Stimulated activated CD8-positive, alpha-beta memory T cell treated with anti-CD3 and anti-CD28 coated beads, Interleukin-12 subunit alpha, Interleukin-12 subunit beta, amount 100 ng/mL, for 4 hours (primary cell): ENCODE measurements around the gene AKAP13.

Source experiments
- DNase-seq: peaks from one replicate; pipeline ENCODE4 v3.0.0-alpha.2; 2020; ENCODE audit warnings: low read depth

Gene AKAP13

DNA sequence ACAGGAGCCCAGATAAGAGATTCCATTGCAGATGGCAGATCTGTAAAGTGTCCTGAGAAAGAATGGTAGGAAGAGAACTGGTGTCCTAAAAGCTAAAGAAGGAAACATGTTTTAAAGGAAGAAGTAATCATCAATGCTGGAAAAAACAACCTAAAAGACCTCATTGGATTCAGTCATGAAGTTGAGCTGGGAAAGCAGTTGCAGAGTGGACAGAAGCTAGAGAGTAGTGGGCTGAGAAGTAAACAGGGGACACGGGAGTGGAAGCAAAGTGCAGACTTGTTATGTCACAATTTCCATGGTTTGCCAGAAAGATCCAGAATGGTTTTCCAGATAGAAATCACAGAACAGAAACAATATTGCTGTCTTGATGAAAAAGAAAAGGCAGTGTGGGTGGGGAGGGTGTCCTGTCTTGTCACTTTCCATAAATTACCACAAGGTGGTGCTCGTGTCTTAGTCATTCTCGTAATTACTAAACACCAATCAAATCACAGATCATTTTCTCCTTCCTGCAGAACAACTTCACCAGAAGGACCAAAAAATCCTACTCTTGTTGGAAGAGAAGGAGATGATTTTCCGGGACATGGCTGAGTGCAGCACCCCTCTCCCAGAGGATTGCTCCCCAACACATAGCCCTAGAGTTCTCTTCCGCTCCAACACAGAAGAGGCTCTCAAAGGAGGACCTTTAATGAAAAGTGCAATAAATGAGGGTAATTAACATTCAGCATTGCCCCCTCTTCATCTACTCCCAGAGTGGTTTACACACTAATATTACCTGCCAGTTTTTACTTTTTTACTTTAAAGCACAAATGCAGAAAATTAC lies 349.8 kb downstream of the AKAP13 start:
- no peak for DNase-seq

DNA sequence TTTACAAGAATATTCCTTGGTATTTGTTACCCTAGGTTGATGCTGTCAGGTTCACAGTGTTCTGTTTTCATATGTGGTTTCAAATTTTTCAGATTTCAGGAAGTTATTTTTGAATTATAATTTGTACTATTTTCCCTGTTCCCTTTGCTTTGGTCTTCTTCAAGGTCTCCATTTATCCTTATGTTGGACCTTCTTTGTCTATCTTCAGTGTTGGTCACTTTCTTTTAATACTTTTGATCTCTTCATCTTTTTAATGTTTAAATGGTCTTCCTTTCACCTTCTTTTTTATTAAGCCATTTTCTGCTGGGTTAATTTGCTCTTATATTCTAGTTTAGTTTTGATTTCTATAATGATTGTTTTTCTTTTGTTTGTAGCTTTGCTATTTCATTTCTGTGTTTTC lies 353.0 kb downstream of the AKAP13 start:
- DNase-seq: no peak

DNA sequence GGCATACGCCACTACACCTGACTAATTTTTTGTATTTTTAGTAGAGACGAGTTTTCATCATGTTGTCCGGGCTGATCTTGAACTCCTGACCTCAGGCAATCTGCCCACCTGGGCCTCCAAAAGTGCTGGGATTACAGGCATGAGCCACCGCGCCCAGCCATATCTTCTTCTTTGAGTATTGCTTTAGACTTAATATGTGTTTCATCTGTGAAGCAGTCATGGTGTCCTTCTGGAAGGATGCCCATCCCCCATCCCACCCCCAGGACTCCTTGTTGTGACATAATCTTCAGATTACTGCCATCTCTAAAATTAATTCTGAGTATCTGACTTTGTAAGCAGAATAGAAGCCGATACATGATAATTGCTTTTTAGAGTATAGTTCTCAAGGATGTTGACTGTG lies 356.7 kb downstream of the AKAP13 start:
- no peak for DNase-seq

DNA sequence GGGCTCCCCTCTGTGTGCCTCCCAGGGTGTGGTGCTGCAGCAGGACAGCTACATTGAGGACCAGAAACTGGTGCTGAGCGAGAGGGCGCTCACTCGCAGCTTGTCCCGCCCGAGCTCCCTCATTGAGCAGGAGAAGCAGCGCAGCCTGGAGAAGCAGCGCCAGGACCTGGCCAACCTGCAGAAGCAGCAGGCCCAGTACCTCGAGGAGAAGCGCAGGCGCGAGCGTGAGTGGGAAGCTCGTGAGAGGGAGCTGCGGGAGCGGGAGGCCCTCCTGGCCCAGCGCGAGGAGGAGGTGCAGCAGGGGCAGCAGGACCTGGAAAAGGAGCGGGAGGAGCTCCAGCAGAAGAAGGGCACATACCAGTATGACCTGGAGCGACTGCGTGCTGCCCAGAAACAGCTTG lies 360.6 kb downstream of the AKAP13 start:
- no peak for DNase-seq

DNA sequence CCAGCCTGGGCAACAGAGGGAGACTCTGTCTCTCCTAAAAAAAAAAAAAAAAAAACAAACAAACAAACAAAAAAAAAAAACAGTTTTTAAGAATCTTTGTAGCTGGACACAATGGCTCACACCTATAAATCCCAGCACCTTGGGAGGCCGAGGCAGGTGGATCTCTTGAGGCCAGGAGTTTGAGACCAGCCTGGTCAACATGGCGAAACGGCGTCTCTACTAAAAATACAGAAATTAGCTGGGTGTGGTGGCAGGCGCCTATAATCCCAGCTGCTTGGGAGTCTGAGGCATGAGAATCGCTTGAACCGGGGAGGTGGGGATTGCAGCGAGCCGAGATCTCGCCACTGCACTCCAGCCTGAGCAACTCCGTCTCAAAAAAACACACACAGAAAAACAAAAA lies 361.3 kb downstream of the AKAP13 start:
- DNase-seq: no peak

DNA sequence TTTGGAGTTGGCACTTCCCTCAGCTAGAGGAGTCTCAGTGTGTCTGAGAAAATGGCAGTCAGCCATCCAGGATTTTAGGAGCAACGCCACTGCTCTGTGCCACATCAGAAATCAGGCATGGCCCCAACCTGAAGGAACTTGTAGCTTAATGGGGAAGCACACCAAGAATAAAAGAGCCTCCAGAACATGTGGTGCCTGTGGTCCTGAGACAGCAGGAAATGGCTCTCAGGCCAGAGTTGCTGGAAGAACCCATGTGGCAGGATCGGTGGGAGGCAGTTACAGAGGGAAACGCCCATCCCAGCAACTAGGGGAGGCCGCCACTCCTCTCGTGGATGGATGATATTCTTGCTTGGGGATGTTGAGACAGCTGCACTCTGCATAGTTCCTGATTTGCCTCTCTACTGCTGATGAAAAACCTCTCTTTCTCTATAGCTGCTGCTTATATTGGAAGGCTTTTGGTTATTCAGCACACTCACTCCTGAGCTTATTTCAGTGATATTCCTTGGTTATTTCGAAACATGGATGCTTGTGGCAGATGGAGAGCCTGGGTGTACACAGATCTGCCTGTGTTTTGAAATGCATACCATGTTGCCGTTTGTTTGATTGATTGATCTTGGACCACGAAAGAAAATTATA lies 361.9 kb downstream of the AKAP13 start:
- no peak for DNase-seq

DNA sequence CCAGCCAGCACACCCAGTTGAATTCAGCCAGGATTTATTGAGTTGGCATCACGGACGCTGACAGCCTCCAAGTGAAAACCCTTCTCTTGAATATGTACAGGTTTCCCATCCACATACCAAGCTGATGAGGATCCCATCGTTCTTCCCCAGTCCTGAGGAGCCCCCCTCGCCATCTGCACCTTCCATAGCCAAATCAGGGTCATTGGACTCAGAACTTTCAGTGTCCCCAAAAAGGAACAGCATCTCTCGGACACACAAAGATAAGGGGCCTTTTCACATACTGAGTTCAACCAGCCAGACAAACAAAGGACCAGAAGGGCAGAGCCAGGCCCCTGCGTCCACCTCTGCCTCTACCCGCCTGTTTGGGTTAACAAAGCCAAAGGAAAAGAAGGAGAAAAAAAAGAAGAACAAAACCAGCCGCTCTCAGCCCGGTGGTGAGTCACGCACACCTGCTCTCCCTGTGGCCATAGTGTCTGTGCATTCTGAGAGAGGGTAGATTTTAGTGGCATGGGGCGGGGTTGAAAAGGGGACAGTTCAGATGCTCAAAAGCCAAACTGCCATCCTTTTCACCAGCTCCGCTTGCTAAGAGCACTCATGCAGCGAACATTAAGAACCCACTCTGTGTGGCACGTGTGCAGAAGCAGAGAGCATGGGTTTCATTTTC lies 363.1 kb downstream of the AKAP13 start:
- DNase-seq: no peak

DNA sequence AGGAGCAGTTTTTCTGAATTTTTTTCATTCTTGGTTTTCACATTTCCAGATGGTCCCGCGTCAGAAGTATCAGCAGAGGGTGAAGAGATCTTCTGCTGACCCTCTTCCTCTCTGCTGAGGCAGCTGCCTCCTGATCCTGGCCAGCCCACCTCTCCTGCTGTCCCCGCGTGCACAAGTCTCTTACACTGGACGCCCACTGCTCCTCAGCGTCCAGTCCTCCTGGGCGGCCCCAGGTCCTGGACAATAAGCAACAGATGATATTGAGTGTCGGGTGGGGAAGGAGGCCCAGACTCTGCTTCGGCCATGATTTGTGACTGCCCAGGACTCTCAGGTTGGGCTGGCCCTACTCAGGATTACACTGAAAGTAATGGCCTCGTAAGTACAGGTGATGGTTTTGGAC lies 364.2 kb downstream of the AKAP13 start:
- DNase-seq: no peak

DNA sequence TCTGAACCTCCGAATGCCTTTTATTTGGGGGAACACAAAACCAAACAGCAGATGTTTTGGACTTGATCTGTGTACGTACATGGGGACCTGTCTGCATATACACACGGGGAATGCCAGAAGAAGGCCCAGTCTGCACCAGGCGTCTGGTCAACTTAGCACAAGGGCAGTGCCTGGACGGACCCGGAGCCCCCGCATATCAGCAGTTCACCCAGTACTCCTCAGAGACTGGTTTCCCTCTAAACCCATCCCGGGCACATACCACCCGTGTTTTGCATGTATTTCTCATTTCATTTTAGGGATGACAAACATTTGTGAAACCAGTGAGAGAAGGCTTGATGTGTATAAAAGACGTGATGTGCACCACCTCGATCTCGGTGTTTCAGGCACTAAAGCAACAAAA lies 364.6 kb downstream of the AKAP13 start:
- no peak for DNase-seq

DNA sequence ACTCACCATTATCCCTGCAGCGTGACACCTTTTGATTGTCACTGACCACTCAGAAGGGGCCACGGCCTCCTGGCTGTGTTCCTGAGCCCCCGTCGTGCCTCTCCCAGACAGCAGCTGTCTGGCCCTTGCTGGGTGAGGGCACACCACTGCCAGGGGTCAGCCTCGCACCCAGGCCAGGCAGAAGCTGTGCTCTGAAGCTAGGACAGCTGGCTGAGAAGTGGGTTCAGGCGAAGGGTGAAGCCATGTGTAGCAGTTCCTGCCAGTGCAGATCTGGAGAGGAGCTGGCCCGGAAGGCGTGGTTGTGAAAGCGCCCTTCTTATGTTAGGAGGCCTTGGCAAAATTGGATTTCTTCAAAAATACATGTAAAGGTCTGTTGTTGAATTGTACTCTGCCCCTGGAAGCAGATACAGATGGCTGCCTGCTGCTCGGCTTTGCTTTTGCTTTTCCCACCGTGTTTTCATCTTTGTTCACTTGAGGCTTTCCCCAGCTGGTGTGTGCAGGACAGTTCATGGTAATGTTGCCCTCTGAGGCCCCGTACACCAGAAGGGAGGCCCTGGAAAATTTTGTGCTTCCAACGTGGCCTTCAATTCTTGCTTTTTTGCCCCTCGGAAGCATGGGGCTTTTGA lies 365.2 kb downstream of the AKAP13 start:
- no peak for DNase-seq

DNA sequence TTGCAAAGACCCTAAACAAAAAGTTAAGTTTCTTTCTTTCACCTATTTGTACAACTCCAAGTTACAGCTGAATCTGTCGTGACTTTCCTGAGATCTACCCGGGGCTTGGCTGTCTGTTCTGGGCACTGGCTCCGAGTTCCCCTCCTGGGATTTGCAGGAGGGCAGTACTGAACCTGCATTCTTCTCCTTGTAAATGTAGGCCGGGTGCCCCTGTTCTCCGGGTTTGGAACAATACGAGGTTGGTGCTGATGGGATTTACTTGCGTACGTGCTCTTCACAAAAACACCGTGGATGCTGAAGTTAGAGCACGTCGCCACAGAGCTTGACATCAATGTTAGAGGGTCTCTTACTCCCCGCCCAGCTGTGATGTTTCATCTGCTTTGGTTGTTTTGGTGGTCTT lies 366.2 kb downstream of the AKAP13 start:
- no peak for DNase-seq

DNA sequence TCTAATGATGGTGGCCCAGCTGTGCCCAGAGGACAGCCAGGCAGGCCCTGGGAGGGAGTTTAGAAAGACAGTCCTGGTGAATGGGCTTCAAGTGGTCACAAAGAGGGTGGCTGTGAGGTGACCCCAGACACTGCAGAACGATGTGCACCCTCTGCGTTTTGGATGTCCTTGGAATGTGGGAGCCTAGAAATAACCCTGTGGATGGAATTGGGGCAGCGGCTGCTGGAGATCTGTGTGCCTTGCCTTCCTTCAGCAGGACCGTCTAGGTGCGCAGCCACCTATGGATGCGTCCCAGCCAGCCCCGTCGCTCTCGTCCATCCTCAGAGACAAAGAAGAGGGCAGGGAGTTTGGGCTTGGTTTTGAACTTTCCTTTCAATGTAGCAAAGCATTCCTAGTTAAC lies 367.8 kb downstream of the AKAP13 start:
- DNase-seq: no peak

DNA sequence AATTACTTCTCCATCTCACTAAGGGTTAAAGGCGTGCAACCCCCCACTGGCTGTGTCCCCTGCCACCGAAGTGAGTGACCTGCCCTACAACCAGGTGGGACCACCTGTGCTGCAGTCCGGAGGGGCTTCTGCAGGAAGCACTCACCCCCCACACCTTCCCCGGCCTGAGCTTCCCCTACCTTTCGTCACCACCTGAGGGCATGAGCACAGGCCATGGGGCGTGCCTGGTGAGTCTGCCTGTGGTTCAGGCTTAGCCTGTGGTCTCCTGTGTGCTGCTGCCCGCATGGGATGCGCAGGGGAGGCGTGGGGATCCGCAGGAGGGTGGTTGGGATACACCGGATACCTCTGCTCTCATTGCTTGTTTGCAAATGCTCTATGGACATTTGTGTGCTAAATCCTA lies 368.3 kb downstream of the AKAP13 start:
- DNase-seq: no peak

DNA sequence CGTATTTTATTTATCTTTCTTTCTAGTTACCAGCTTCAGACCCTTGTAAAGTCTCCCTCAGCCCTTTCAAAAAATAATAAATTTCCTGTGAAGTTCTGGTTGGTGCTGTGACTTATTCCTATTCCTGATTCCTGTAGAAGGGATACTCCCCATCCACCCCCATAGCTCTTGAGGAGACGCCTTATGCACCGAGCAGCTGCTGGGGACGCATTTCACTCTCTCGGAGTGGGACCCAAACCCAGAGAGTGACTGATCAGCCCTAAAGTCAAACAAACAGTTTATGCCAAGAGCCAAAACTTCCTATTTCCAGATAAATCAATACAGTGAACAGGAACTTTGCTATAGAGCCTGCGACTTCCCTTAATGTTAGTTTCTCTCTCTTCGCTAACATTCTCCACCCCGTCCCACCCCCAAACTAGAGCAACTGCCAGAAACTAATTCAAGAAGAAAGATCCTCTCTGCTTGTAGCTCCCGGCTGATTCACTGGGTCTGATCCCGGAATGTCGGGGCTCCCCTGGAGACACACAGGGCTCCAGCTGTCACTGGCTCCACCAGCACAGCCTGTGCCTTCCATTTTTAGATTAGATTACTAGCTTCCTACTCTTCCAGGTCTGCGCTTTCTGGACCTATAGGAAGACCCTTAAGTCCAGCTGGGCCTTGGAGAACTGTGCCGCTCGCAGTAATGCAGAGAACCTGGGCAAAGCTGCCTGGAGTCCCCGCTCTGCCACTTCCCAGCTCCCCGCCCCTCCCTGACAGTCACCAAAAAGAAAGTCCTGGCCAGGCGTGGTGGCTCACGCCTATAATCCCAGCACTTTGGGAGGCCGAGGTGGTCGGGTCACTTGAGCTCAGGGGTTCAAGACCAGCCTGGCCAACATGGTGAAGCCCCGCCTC lies 369.1 kb downstream of the AKAP13 start:
- no peak for DNase-seq

DNA sequence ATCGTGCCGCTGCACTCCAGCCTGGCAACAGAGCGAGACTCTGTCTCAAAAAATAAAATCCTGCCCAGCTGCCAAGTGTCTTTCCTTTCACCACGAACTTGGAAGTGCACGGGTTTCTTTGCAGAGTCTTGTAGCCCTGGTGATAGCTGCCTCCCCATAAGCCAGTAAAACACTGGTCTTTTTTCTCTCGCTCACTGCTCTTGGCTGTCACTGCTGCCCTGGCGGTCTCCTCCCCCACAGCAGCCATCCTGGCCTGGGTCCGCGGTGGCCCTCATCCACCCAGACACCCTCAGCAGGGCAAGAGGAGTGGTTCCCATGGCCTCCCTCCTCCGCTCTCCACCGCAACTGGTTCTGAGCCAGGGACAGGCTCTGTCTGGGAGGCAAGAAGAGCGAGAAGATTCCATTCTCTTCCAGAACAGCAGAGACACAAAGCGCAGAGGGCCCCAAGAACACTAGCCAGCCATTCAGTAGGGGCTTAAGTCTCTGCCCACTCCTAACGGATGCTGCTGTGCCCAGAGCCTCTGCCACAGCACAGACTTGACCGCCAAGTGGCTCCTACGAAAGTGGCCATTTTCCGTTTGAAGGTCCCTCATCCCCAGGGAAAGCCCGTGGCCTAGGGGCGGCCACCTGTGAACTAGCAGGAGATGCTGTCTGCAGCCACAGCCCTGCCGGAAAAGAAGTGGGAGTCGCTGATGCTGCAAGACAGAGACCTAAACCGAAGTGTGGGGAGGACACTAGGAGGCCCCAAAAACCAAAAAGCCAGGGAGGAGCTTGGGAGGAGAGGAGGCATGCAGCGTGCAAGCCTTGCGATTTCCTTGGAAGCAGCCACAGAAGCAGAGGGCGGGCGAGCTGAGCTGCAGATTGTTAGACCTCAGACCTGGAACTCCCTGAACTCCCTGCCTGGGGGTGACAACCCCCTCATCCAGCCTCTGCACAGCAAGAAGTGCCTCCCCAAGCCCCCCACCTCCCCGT lies 370.2 kb downstream of the AKAP13 start:
- no peak for DNase-seq

DNA sequence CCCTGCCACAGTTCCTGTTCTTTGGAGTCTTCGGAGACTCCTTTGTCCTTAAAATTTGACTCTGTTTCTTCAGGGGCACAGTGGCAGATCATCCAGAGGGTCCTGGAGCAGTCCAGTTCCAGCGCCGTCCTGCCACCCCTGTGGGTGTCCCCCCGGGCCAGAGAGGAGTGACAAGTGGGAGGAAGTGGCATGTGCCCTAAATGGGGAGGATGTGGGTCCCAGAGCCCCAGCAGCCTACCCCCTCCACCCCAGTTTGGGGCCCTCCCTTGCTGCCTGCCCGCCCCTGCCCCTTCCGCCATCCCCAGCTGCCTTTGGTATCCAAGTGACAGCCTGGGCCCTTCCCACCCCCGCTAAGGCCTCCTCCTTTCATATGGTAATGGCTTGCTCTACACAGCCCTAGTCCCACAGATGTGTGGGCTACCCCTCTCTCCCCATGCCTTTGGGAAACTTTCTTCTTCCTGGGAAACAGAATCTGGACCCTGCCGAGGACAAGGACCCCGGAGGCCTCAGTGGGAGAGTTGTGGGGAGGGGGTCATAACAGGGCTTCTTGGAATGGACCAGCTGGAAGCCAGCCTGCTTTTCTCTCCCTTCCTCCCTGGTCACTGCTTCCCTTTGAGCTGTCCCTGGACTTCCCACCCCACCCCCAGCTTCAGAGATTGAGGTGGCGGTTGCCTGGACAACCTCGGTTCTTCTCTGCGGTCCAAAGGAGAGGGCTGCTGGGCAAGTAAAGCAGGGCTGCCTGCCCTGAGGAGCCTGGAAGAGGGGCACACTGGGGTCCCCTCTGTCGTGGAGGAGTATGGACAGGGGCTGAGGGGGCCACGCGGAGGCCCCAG lies 371.1 kb downstream of the AKAP13 start:
- no peak for DNase-seq

DNA sequence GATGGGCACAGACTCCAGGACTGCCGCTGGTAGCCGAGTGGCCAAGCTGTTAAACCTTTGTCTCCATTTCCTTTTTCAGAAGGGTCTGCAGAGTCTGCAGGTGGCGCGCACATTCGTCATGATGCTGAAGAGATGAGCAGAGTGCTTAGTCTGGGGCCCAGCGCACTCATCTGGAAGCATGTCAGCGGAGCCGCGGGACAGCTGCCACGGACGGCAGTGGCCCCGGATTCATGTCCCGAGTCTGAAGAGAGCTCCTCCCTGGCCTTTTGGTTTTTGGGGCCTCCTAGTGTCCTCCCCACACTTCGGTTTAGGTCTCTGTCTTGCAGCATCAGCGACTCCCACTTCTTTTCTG lies 371.7 kb downstream of the AKAP13 start:
- DNase-seq: no peak

DNA sequence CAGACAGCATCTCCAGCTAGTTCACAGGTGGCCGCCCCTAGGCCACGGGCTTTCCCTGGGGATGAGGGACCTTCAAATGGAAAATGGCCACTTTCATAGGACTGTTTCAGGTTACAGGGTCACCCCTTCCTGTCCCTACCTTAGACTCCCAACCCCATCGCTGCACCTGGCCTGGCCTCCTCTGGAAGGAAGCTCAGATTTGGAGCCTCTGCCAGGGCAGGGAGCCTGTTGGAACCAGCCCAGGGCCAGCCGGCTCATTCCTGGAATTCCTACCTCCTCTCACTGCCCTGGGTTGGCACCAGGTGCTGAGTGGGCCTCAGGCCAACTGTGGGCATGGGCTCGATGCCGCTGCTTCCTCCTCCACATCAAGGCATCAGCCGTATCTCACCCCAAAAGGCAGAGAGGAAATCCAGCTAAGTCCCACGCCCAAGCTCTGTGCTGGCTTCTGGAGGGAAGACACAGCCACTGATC lies 372.1 kb downstream of the AKAP13 start:
- DNase-seq: no peak

DNA sequence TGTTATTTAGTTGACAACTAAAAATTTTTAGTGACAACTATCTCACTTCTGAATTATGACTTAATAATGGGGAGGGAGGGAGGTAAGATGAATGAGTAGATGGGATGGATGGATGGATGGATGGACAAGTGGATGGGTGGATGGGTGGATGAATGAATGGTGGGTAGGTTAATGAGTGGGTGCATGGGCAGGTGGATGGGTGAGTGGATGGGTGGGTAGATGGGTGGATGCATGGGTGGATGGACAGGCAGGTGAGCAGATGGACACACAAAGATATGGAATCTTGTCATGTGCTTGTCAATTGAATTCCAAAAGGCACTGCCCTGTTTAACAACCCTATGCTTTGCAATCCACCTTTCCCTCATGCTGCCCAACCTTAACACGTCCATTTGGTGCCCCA lies 372.9 kb downstream of the AKAP13 start:
- DNase-seq: no peak
